PFSK-1 (cell line): ENCODE results near the gene PTRH1.

Experiments
- FOXP2 ChIP-seq: optimal IDR thresholded peaks from 2 replicates; pipeline ENCODE3; 2011; ENCODE audit warnings: borderline replicate concordance, control low read depth, inconsistent platforms; ENCODE audit not compliant: insufficient read depth; ENCODE audit errors: extremely low read length, extremely low read depth
- POLR2AphosphoS5 ChIP-seq: IDR thresholded peaks from 2 replicates; pipeline ENCODE4 v1.6.1; 2012; ENCODE audit warnings: low read depth, mild to moderate bottlenecking, control low read depth, low read length, moderate library complexity
- REST ChIP-seq, 2 experiments: IDR thresholded peaks; 2 replicates each; pipeline versions ENCODE4 v1.6.1 to v1.8.0; 2011 to 2012; ENCODE audit warnings: low read depth in 2 of 2, low read length in 2 of 2, control low read depth in 1 of 2, inconsistent platforms in 1 of 2, mild to moderate bottlenecking in 1 of 2, moderate library complexity in 1 of 2; ENCODE audit not compliant: insufficient read depth in 1 of 2
- SIN3A ChIP-seq: IDR thresholded peaks from 2 replicates; pipeline ENCODE4 v1.6.1; 2012; ENCODE audit warnings: mild to moderate bottlenecking, low read length, moderate library complexity, borderline replicate concordance; ENCODE audit not compliant: insufficient read depth
- TAF1 ChIP-seq: IDR thresholded peaks from 2 replicates; pipeline ENCODE4 v1.6.1; 2012; ENCODE audit warnings: low read length, control low read depth, borderline replicate concordance; ENCODE audit not compliant: insufficient read depth

Gene PTRH1

GRCh38 chr9:127707766-127708165, 7.7 kb downstream of the PTRH1 start:
- TF ChIP-seq FOXP2 (no peak), TAF1 (no peak), POLR2AphosphoS5 (no peak), SIN3A (no peak), REST (IDR thresholded peaks at IDR 0.05; ENCODE audit: insufficient read depth in 1 of 2, low read depth in 2 of 2, low read length in 2 of 2) (no peak)

- TF ChIP-seq POLR2AphosphoS5: no peak
These were observed 8.6 kb downstream of the PTRH1 start, which contains the start of gene CFAP157 for GRCh38 chr9:127706836-127707241. CFAP157 (plus strand) TSS chr9:127706988; CDS start chr9:127707032, 44 bp downstream.

- no peak for TF ChIP-seq FOXP2
- no peak for TF ChIP-seq REST (IDR thresholded peaks at IDR 0.05; ENCODE audit: insufficient read depth in 1 of 2, low read depth in 2 of 2, low read length in 2 of 2)
- TF ChIP-seq POLR2AphosphoS5: no peak
- no peak for TF ChIP-seq SIN3A
- no peak for TF ChIP-seq TAF1
These were observed 9.7 kb downstream of the PTRH1 start for GRCh38 chr9:127705577-127706379.

DNA sequence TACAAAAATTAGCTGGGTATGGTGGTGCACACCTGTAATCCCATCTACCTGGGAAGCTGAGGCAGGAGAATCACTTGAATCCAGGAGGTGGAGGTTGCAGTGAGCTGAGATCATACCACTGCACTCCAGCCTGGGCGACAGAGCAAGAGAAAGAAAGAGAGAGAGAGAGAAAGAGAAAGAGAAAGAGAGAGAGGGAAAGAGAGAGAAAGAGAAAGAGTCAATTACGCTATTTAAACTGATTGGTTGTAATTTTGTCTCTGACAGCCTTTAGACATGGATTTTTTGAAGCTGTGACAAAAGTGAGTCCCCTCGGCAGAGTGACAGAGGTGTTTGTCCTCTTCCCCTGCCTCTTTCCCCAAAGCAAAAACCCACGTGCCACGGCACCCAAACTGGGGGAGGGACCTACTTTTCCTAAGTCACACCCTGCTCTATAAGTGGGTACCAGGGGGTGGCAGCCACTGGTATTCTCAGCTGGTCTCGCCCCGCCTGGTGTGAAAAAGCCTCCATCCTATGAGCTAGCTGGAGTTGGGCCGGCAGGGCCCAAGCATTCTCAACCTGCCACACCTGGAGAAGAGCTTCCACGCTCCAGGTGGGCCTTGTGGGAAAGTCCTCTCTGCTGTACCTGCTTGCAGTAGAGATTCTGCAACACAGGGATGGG, 12.0 kb downstream of the PTRH1 start:
- no peak for TF ChIP-seq POLR2AphosphoS5
- no peak for TF ChIP-seq FOXP2
- no peak for TF ChIP-seq SIN3A
- TF ChIP-seq REST (IDR thresholded peaks at IDR 0.05; ENCODE audit: insufficient read depth in 1 of 2, low read depth in 2 of 2, low read length in 2 of 2): no peak
- TF ChIP-seq TAF1: no peak

DNA sequence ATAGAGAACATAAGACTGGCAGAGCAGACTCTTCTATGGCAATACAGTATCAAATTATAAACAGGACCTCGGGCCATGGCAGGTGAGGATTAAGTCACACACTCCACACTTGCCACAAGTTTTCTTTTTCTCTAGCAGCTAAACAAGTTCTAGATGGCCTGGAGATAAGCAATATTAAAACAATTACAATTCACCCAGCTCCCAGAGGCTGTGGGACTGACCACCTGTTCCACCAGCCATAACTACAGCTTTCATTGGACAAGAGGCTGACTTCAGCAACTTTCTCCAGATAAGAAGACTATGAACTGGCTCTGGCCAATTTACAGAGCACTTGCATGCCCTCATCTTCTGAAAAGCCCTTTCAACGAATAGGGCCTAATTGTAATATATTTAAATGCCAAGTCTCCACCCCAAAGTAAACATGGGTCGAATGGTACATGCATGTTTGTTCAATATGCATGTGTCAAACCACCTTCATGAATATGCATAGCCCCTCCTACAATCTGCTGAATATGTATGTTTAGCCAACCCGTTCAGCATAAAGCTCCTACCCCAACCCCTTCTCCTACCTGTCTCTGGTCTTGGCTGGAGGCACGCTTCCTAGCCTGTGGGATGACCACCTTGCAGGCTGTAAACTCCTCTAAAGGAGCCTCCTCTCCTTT, 14.7 kb downstream of the PTRH1 start:
- TF ChIP-seq REST (IDR thresholded peaks at IDR 0.05; ENCODE audit: insufficient read depth in 1 of 2, low read depth in 2 of 2, low read length in 2 of 2): no peak
- TF ChIP-seq FOXP2: no peak
- no peak for TF ChIP-seq POLR2AphosphoS5
- TF ChIP-seq TAF1: no peak
- no peak for TF ChIP-seq SIN3A
